SU-DHL-6 (cell line): ENCODE measurements around the gene GCM1.

ENCODE experiments used
- H2AFZ ChIP-seq: fragments of 200-600 bp; sonication (generic); 2 replicates; pipeline ENCODE4 v1.6.1; 2014; ENCODE audit warnings: low read depth, mild to moderate bottlenecking, moderate library complexity, mixed read lengths, antibody characterized with exemption, low read length; ENCODE audit not compliant: severe bottlenecking
- H3F3A ChIP-seq: fragments of 200-600 bp; shearing (Covaris generic); 2 replicates; pipeline ENCODE4 v1.6.0; 2016; ENCODE audit warnings: antibody characterized with exemption, mild to moderate bottlenecking; ENCODE audit not compliant: insufficient read depth
- H3K27ac ChIP-seq: fragments of 200-600 bp; sonication (generic); 2 replicates; pipeline ENCODE4 v1.5.1; 2016; ENCODE audit warnings: low read depth, mild to moderate bottlenecking, low read length, moderate library complexity, mixed read lengths
- H3K27me3 ChIP-seq: fragments of 200-600 bp; sonication (generic), shearing (Covaris generic); 2 replicates; pipeline ENCODE4 v1.6.0; 2014; ENCODE audit warnings: mild to moderate bottlenecking, low read length
- H3K36me3 ChIP-seq: fragments of 200-600 bp; sonication (generic); 2 replicates; pipeline ENCODE4 v1.6.1; 2014; ENCODE audit warnings: mild to moderate bottlenecking, low read length, mixed read lengths
- H3K4me2 ChIP-seq: fragments of 300-600, 200-600 bp; shearing (Covaris generic), sonication (generic); 2 replicates; pipeline ENCODE4 v1.6.0; 2014; ENCODE audit warnings: low read length, low read depth, mild to moderate bottlenecking; ENCODE audit not compliant: poor library complexity, severe bottlenecking
- H3K4me3 ChIP-seq: fragments of 200-600 bp; sonication (generic); 2 replicates; pipeline ENCODE4 v1.5.1; 2014; ENCODE audit warnings: antibody characterized with exemption, low read length, mild to moderate bottlenecking, mixed read lengths; ENCODE audit not compliant: insufficient read depth, poor library complexity, severe bottlenecking
- H3K79me2 ChIP-seq: fragments of 200-600 bp; sonication (generic); 2 replicates; pipeline ENCODE4 v1.6.1; 2014; ENCODE audit warnings: mild to moderate bottlenecking, low read length, moderate library complexity; ENCODE audit not compliant: insufficient read depth
- H3K9ac ChIP-seq: fragments of 200-600 bp; sonication (generic); 2 replicates; pipeline ENCODE4 v1.7.0; 2014; ENCODE audit warnings: mild to moderate bottlenecking, low read length
- H3K9me2 ChIP-seq: fragments of 200-600 bp; sonication (generic); replicated peaks from 2 replicates; pipeline ENCODE4 v1.6.1; 2014; ENCODE audit warnings: low read length; ENCODE audit not compliant: insufficient read depth
- H3K9me3 ChIP-seq: fragments of 200-600 bp; sonication (generic); 2 replicates; pipeline ENCODE4 v1.6.1; 2014; ENCODE audit warnings: low read length, mixed read lengths; ENCODE audit not compliant: insufficient read depth
- H4K20me1 ChIP-seq: fragments of 200-600 bp; sonication (generic); 2 replicates; pipeline ENCODE4 v1.6.1; 2014; ENCODE audit warnings: low read depth, mild to moderate bottlenecking, antibody characterized with exemption, low read length, moderate library complexity, mixed read lengths
- CTCF ChIP-seq: fragments of 200-600 bp; sonication (generic); IDR thresholded peaks from one replicate; pipeline ENCODE4 v1.5.1; 2017; ENCODE audit warnings: antibody characterized with exemption, mild to moderate bottlenecking, low read length, moderate library complexity; ENCODE audit not compliant: insufficient read depth, poor library complexity, severe bottlenecking
- EZH2phosphoT487 ChIP-seq: fragments of 200-600 bp; sonication (generic), shearing (Covaris generic); conservative IDR thresholded peaks from 2 replicates; pipeline ENCODE4 v1.6.1; 2018; ENCODE audit warnings: mild to moderate bottlenecking, antibody characterized with exemption, low read length, moderate library complexity, mixed read lengths

Gene GCM1

GRCh38 chr6:53133961-53134360, 14.7 kb downstream of the GCM1 start:
- H3K9me2 ChIP-seq, result no peaks in the 10 kb centered on the region
- no peaks in the 10 kb centered on the region for H4K20me1 ChIP-seq
- no peak overlapping the region for H3K4me2 ChIP-seq
- H3F3A ChIP-seq, result no peaks in the 10 kb centered on the region
- H3K27ac ChIP-seq, result no peak overlapping the region
- H3K4me3 ChIP-seq, result no peak overlapping the region
- no peak overlapping the region for H3K9ac ChIP-seq
- no peaks in the 10 kb centered on the region for H3K27me3 ChIP-seq
- H3K36me3 ChIP-seq, result no peaks in the 10 kb centered on the region
- H2AFZ ChIP-seq, result no peak overlapping the region
- no peak for TF ChIP-seq CTCF
- no peak for TF ChIP-seq EZH2phosphoT487
- H3K79me2 ChIP-seq, result no peaks in the 10 kb centered on the region
- H3K9me3 ChIP-seq, result no peaks in the 10 kb centered on the region

GRCh38 chr6:53130569-53131290, 17.9 kb downstream of the GCM1 start:
- Histone ChIP-seq H3K79me2 (no peaks in the 10 kb centered on the region), H3K4me2 (no peak overlapping the region), H3K4me3 (no peak overlapping the region), H3K9ac (no peak overlapping the region), H3F3A (no peaks in the 10 kb centered on the region), H3K9me3 (no peaks in the 10 kb centered on the region), H3K27ac (no peak overlapping the region), H3K36me3 (no peaks in the 10 kb centered on the region), H3K27me3 (no peaks in the 10 kb centered on the region), H4K20me1 (no peaks in the 10 kb centered on the region), H2AFZ (no peak overlapping the region), H3K9me2 (no peaks in the 10 kb centered on the region)
- TF ChIP-seq EZH2phosphoT487, result no peak
- TF ChIP-seq CTCF, result no peak

- Histone ChIP-seq H2AFZ (no peak overlapping the region), H3K79me2 (no peaks in the 10 kb centered on the region), H3K9me2 (no peaks in the 10 kb centered on the region), H3F3A (no peaks in the 10 kb centered on the region), H3K36me3 (no peaks in the 10 kb centered on the region), H3K9me3 (no peaks in the 10 kb centered on the region), H3K4me2 (no peak overlapping the region), H3K27me3 (no peaks in the 10 kb centered on the region), H3K27ac (no peak overlapping the region), H3K9ac (no peak overlapping the region), H3K4me3 (no peak overlapping the region), H4K20me1 (no peaks in the 10 kb centered on the region)
- no peak for TF ChIP-seq EZH2phosphoT487
- no peak for TF ChIP-seq CTCF
These were observed 19.8 kb downstream of the GCM1 start for GRCh38 chr6:53128842-53129241.
